HG03066 (cell line): ENCODE data around the gene ACP1.

Experiments
- ATAC-seq: cut with Tn5 transposase; IDR thresholded peaks from one replicate; pipeline ENCODE4 v1.9.1; 2021; ENCODE audit warnings: low read depth; ENCODE audit not compliant: unreplicated experiment

ACP1 gene

GRCh38 chr2:254241-254640, 10.5 kb upstream of the ACP1 start:
- ATAC-seq: no peak

- ATAC-seq: no peak
Measured at GRCh38 chr2:255195-255594, 9.6 kb upstream of the ACP1 start.

GRCh38 chr2:256094-256493, 8.7 kb upstream of the ACP1 start:
- ATAC-seq: no peak

GRCh38 chr2:257429-257828, 7.3 kb upstream of the ACP1 start:
- no peak for ATAC-seq

- ATAC-seq: no peak
Measured at GRCh38 chr2:257842-258241, 6.9 kb upstream of the ACP1 start.

GRCh38 chr2:258933-259332, 5.8 kb upstream of the ACP1 start:
- ATAC-seq: no peak

GRCh38 chr2:259789-260331, 4.9 kb upstream of the ACP1 start:
- ATAC-seq: no peak

- ATAC-seq: no peak
Measured at GRCh38 chr2:260507-261161, 4.1 kb upstream of the ACP1 start.

- ATAC-seq: no peak
Measured at GRCh38 chr2:262117-262516, 2.6 kb upstream of the ACP1 start.

- ATAC-seq: no peak
Measured at GRCh38 chr2:263022-263738, 1.6 kb upstream of the ACP1 start.

- peak; percentile 25 for ATAC-seq
Measured at GRCh38 chr2:263774-264492, 814 bp upstream of the ACP1 start, which contains the start of gene SH3YL1. Gene SH3YL1 (minus strand): TSS chr2:264032. CDS start chr2:263984, 48 bp downstream.

GRCh38 chr2:268323-268722, 3.6 kb downstream of the ACP1 start:
- ATAC-seq: no peak

- ATAC-seq: no peak
Measured at GRCh38 chr2:269356-270030, 4.7 kb downstream of the ACP1 start.

GRCh38 chr2:270861-271260, 6.1 kb downstream of the ACP1 start:
- ATAC-seq: no peak

- ATAC-seq: no peak
Measured at GRCh38 chr2:271917-272316, 7.2 kb downstream of the ACP1 start.

GRCh38 chr2:273333-273732, 8.6 kb downstream of the ACP1 start:
- ATAC-seq: no peak

GRCh38 chr2:274503-274902, 9.8 kb downstream of the ACP1 start:
- no peak for ATAC-seq

GRCh38 chr2:275466-275865, 10.7 kb downstream of the ACP1 start:
- ATAC-seq: peak; percentile 98

- no peak for ATAC-seq
Measured at GRCh38 chr2:278312-278926, 13.7 kb downstream of the ACP1 start.

GRCh38 chr2:278927-279320, 14.2 kb downstream of the ACP1 start:
- no peak for ATAC-seq
